MG63 (cell line): ENCODE data around the gene FAM174C. TPM values are rescaled to one million over a fixed set of nuclear protein-coding genes. Genes with fewer than 3 reads are reported as not detected.
A peak's percentile ranks its signal among the peaks of the same experiment; 100 is the strongest.

Experiments
- DNase-seq: peaks from one replicate; pipeline ENCODE4 v3.0.0-alpha.2; 2020
- H3K27me3 ChIP-seq: fragments of 250-450 bp; sonication (Bioruptor Pico); 2 replicates; pipeline ENCODE4 v1.5.1; 2020; ENCODE audit warnings: mild to moderate bottlenecking, moderate library complexity
- H3K36me3 ChIP-seq: fragments of 250-450 bp; sonication (Bioruptor Pico); 2 replicates; pipeline ENCODE4 v1.5.1; 2020; ENCODE audit warnings: mild to moderate bottlenecking, moderate library complexity
- H3K4me3 ChIP-seq: fragments of 250-450 bp; sonication (Bioruptor Pico); 2 replicates; pipeline ENCODE4 v1.5.1; 2020; ENCODE audit warnings: mild to moderate bottlenecking, moderate library complexity
- H3K9me3 ChIP-seq: fragments of 250-450 bp; sonication (Bioruptor Pico); 2 replicates; pipeline ENCODE4 v1.5.1; 2020; ENCODE audit warnings: mild to moderate bottlenecking, moderate library complexity
- total RNA-seq: library from RNA; depleted of rRNA; stranded (reverse); fragments of >200 nt; shearing (Covaris generic); gene quantifications from 2 replicates; pipeline ENCODE4 v1.2.3, GENCODE V29; 2014; ENCODE audit warnings: low replicate concordance

FAM174C gene
- total RNA-seq, 1 experiment from 2014 or later, result 57.2 TPM

DNA sequence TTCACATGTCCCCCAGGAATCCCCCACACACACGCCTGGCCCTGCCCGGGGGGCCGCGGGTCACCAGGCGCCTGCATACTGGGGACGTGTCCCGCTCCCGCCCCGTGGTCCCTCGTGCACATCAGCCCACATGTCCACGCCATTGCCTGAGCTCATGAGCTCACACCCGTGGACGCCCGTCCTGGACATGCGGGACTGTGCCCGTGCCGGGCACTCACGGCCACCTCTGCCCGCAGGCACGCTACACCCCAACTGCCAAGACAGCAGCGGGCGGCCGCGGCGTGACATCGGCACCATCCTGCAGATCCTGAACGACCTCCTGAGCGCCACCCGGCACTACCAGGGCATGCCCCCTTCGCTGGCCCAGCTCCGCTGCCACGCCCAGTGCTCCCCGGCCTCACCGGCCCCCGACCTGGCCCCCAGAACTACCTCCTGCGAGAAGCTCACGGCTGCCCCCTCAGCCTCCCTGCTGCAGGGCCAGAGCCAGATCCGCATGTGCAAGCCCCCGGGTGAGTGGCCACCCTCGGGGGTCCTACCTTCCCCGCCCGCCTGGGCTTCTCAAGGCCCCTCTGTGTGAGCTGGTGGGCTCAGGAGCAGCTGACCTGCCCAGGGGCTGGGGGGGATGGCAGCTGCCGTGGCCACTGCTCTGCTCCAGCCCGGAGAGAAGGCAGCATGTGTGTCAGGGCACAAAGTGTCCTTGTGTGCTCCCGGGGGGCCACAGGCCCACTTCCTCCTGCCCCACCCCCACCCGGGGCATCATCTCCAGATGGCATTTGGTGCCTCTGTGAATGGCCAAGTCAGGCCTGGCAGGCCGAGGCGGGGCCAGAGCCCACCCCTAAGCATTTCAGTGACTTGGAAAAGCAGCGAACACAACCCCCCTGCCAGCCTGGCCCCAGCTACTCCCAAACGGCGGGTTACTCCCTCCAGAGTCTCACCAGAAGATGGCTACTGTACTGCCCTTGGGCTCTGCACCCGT, 19.9 kb upstream of the FAM174C start:
- H3K4me3 ChIP-seq, result no peak overlapping the region
- H3K27me3 ChIP-seq, result no peaks in the 10 kb centered on the region
- no peak for DNase-seq
- no peaks in the 10 kb centered on the region for H3K9me3 ChIP-seq
- peaks cover 54% of the 10 kb centered on the region for H3K36me3 ChIP-seq

DNA sequence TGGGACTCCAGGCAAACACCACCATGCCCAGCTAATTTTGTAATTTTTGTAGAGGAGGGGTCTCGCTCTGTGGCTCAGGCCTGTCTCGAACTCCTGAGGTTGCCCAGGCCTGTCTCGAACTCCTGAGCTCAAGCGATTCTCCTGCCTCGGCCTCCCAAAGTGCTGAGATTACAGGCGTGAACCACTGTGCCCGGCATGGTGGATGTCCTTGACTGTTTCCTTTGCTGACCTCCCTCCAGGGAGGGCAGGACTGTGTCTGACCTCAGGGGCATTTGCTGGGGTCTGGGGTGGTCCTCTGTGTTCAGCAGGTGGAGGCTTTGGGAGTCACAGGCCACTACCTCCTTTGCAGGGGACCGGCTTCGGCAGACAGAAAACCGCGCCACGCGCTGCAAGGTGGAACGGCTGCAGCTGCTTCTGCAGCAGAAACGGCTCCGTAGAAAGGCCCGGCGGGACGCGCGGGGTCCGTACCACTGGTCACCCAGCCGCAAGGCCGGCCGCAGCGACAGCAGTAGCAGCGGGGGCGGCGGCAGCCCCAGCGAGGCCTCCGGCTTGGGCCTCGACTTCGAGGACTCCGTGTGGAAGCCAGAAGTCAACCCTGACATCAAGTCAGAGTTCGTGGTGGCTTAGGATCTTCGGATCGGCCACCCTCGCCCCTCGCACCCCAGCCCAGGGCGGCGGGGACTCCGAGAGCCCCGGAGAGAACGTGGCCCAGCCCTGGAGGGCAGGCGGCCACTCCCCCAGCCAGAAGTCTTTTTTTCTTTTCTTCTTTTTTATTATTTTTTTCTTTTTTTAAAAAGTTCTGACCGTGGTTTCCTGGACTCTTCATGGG, 18.5 kb upstream of the FAM174C start:
- H3K27me3 ChIP-seq, result no peaks in the 10 kb centered on the region
- H3K4me3 ChIP-seq, result no peak overlapping the region
- H3K9me3 ChIP-seq, result no peaks in the 10 kb centered on the region
- no peak for DNase-seq
- peaks cover 41% of the 10 kb centered on the region for H3K36me3 ChIP-seq

- H3K36me3 ChIP-seq, result peaks cover 41% of the 10 kb centered on the region
- DNase-seq, result no peak
- no peaks in the 10 kb centered on the region for H3K27me3 ChIP-seq
- H3K9me3 ChIP-seq, result no peaks in the 10 kb centered on the region
- H3K4me3 ChIP-seq, result no peak overlapping the region
Measured at GRCh38 chr19:1257475-1258162, 17.7 kb upstream of the FAM174C start.

DNA sequence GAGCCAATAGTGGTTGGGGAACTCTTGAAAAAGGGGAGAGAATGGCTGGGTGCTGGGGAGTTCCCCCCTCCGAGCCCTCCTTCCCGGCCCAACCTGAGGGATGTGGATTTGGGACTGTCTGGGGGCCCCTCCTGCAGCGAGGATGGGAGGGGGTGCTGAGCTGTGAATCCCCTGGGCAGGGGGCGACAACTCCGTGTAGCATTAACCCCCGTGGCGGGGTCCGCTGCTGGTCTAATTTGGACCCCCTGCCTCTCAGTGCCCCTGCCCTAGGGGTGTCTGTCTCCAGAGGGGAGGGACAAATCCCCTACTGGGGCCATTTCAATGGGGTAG, 17.2 kb upstream of the FAM174C start:
- peaks cover 41% of the 10 kb centered on the region for H3K36me3 ChIP-seq
- H3K27me3 ChIP-seq, result no peaks in the 10 kb centered on the region
- no peaks in the 10 kb centered on the region for H3K9me3 ChIP-seq
- DNase-seq, result no peak
- no peak overlapping the region for H3K4me3 ChIP-seq

- Histone ChIP-seq H3K36me3 (peaks cover 36% of the 10 kb centered on the region), H3K4me3 (no peak overlapping the region), H3K27me3 (no peaks in the 10 kb centered on the region), H3K9me3 (no peaks in the 10 kb centered on the region)
- no peak for DNase-seq
Measured at GRCh38 chr19:1258707-1259205, 16.6 kb upstream of the FAM174C start.

- peak; percentile 72 for DNase-seq
Measured at GRCh38 chr19:1259206-1259875, 16.0 kb upstream of the FAM174C start.

GRCh38 chr19:1259876-1260748, 15.2 kb upstream of the FAM174C start:
- DNase-seq, result peak; percentile 45
- no peaks in the 10 kb centered on the region for H3K9me3 ChIP-seq
- no peak overlapping the region for H3K4me3 ChIP-seq
- H3K36me3 ChIP-seq, result peaks cover 26% of the 10 kb centered on the region
- H3K27me3 ChIP-seq, result no peaks in the 10 kb centered on the region

More at GRCh38 chr19:1259206-1259875, 16.0 kb upstream of the FAM174C start:
- Histone ChIP-seq H3K27me3 (no peaks in the 10 kb centered on the region), H3K36me3 (peaks cover 34% of the 10 kb centered on the region), H3K4me3 (no peak overlapping the region), H3K9me3 (no peaks in the 10 kb centered on the region)

DNA sequence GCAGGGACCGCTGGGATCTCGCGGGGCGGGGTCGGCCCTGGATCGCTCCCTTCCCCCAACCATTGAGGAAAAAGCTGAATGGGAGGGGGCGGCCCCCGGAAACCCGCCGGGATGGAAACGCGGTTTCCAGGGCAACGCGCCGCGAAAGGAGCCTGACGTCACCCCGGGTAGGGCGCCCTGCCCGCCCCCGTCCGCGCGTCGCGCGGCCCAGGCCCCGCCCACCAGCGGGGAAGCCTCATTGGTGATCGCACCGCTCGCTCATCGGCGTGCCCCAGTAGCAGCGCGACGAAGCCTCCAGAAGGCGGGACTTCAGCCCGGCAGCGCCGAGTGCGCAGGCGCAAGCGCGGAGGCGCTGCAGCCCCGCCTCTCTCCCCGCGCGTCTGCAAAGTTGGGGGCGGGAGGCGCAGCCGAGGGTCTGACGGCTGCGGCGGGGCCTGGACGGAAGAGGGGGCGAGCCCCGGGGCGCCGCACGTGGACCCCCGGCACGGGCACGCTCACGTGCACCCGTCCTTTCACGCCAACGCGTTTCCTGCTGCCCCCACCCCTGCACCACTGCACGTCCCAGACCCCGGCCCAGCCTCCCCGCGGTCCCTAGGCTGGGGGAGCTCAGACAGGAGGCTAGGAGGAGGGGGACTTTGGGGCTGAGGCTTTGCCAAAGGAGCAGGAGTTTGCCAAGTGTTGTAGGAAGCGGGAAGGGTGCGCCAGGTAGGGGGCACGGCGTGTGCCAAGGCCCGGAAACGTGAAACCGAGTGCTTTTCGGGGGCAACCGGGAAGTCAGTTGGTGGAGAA, 14.4 kb upstream of the FAM174C start:
- peak; percentile 90 for DNase-seq
- no peaks in the 10 kb centered on the region for H3K27me3 ChIP-seq
- H3K36me3 ChIP-seq, result peaks cover 18% of the 10 kb centered on the region
- peak overlapping the region; percentile 66 for H3K4me3 ChIP-seq
- no peaks in the 10 kb centered on the region for H3K9me3 ChIP-seq

- H3K36me3 ChIP-seq, result peaks cover 12% of the 10 kb centered on the region
- H3K4me3 ChIP-seq, result peak overlapping the region; percentile 66
- no peaks in the 10 kb centered on the region for H3K9me3 ChIP-seq
- H3K27me3 ChIP-seq, result no peaks in the 10 kb centered on the region
- no peak for DNase-seq
Measured at GRCh38 chr19:1261538-1261797, 13.9 kb upstream of the FAM174C start.

DNA sequence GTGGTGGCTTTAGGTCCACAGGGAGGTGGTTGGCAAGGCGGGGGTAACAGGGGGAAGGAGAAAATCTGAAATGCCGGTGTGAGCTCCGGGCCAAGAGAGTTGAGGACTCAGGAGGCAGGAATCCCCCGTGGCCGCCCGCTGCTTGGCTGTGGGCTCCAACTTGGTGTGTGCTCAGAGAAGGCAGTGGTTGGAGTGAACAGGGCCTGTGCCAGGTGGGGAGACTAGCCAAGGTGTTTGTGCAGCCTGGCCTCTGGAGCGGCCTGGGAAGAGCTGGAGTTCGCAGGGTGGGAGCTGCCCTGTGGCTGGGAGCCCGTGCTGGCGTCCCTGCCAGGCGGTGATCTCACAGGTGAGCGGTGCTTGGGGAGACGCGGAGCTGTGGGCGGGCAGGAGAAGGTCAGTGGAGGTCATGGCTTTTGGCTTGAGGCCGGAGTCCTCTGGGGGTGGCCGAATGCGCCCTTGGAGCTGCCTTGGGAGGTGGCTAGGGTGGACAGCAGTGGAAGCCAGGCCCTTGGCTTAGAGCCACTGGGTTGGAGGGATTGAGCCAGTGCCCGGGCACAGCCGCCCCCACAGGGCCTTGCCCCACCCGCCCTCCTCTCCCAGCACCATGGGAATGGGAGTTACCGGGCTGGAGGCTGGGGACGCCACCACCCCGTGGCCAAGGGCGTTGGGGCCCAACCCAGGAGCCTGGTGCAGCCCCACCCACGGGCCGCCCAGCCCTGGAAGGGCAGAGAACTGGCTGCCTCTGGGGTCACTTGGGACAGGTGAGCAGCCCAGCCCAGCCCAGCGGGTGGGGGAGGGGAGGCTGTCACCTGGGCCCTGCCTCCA, 13.3 kb upstream of the FAM174C start:
- Histone ChIP-seq H3K36me3 (peaks cover 8% of the 10 kb centered on the region), H3K9me3 (no peaks in the 10 kb centered on the region), H3K27me3 (no peaks in the 10 kb centered on the region), H3K4me3 (peak overlapping the region; percentile 66)
- DNase-seq, result peak; percentile 99

- no peaks in the 10 kb centered on the region for H3K27me3 ChIP-seq
- DNase-seq, result peak; percentile 76
- no peaks in the 10 kb centered on the region for H3K9me3 ChIP-seq
- H3K4me3 ChIP-seq, result peak overlapping the region; percentile 66
- peaks cover 4% of the 10 kb centered on the region for H3K36me3 ChIP-seq
Measured at GRCh38 chr19:1262623-1263123, 12.7 kb upstream of the FAM174C start.

DNA sequence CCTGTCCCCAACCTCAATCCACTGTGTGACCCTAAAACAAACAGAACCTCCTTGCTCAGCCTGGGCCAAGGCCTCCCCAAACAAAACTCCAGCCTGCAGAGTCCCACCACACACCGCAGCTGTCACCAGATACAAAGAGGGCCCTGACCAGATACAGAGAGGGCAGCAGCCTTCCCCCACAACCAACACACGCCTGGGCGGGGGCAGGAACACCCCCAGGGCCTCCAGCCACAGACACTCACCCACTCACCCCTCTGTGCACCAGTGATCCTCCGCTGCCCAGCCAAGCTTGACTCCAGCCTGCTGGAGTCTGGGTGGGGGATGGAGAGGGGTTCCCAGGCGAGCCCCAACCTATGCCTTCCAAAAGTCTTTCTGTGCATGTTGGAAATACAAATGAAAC, 12.1 kb upstream of the FAM174C start:
- no peak for DNase-seq
- Histone ChIP-seq H3K27me3 (no peaks in the 10 kb centered on the region), H3K9me3 (no peaks in the 10 kb centered on the region), H3K36me3 (peaks cover 1% of the 10 kb centered on the region), H3K4me3 (no peak overlapping the region)

- no peaks in the 10 kb centered on the region for H3K9me3 ChIP-seq
- no peaks in the 10 kb centered on the region for H3K27me3 ChIP-seq
- no peak overlapping the region for H3K4me3 ChIP-seq
- H3K36me3 ChIP-seq, result peaks cover 4% of the 10 kb centered on the region
- peak; percentile 89 for DNase-seq
Measured at GRCh38 chr19:1264801-1265614, 10.3 kb upstream of the FAM174C start.
